Astrocyte (in vitro differentiated cells and primary cell): ENCODE results near the gene HEMK1. TPM values are rescaled to one million over a fixed set of nuclear protein-coding genes. Genes with fewer than 3 reads are reported as not detected.

Experiments
- DNase-seq: peaks from one replicate; pipeline ENCODE4 v3.0.0-alpha.2; 2010; ENCODE audit warnings: low read depth
- FAIRE-seq: peaks from 2 replicates; lab custom pipeline; 2011; peaks lifted over from hg19 to GRCh38; lab: Jason Lieb, UNC
- H2AFZ ChIP-seq: 2 replicates; pipeline ENCODE4 v1.6.0; 2012; ENCODE audit warnings: low read depth, low read length, inconsistent platforms
- H3K27ac ChIP-seq: 2 replicates; pipeline ENCODE4 v1.5.1; 2011; ENCODE audit warnings: low read depth, low read length, inconsistent platforms
- H3K27me3 ChIP-seq: 2 replicates; pipeline ENCODE4 v1.6.0; 2011; ENCODE audit warnings: low read length, inconsistent platforms; ENCODE audit not compliant: insufficient read depth
- H3K36me3 ChIP-seq: 2 replicates; pipeline ENCODE4 v1.5.1; 2011; ENCODE audit warnings: low read length, inconsistent platforms; ENCODE audit not compliant: insufficient read depth
- H3K4me1 ChIP-seq: 2 replicates; pipeline ENCODE4 v1.5.1; 2011; ENCODE audit warnings: low read length, inconsistent platforms; ENCODE audit not compliant: insufficient read depth
- H3K4me2 ChIP-seq: 2 replicates; pipeline ENCODE4 v1.6.0; 2012; ENCODE audit warnings: low read length, inconsistent platforms
- H3K4me3 ChIP-seq: 2 replicates; pipeline ENCODE4 v1.5.1; 2011; ENCODE audit warnings: low read depth, mild to moderate bottlenecking, low read length, inconsistent platforms; ENCODE audit not compliant: insufficient read depth
- H3K79me2 ChIP-seq: 2 replicates; pipeline ENCODE4 v1.6.0; 2012; ENCODE audit warnings: mild to moderate bottlenecking, low read length, inconsistent platforms; ENCODE audit not compliant: insufficient read depth
- H3K9ac ChIP-seq: 2 replicates; pipeline ENCODE4 v1.6.0; 2012; ENCODE audit warnings: mild to moderate bottlenecking, low read length, inconsistent platforms
- H3K9me3 ChIP-seq: 2 replicates; pipeline ENCODE4 v1.5.1; 2012; ENCODE audit warnings: low read depth, mild to moderate bottlenecking, low read length, inconsistent platforms; ENCODE audit not compliant: insufficient read depth
- H4K20me1 ChIP-seq: 2 replicates; pipeline ENCODE4 v1.6.0; 2012; ENCODE audit warnings: low read length, inconsistent platforms; ENCODE audit not compliant: insufficient read depth
- H3K27ac Mint-ChIP-seq: one replicate; pipeline ENCODE4 v1.8.0; 2021; ENCODE audit warnings: mild to moderate bottlenecking, mixed read lengths; ENCODE audit not compliant: unreplicated experiment
- H3K27me3 Mint-ChIP-seq: one replicate; pipeline ENCODE4 v1.8.0; 2021; ENCODE audit warnings: low read depth, mixed read lengths; ENCODE audit not compliant: unreplicated experiment
- H3K36me3 Mint-ChIP-seq: one replicate; pipeline ENCODE4 v1.8.0; 2021; ENCODE audit warnings: low read depth, mixed read lengths; ENCODE audit not compliant: unreplicated experiment
- H3K4me1 Mint-ChIP-seq: one replicate; pipeline ENCODE4 v1.8.0; 2021; ENCODE audit warnings: low read depth, mixed read lengths; ENCODE audit not compliant: unreplicated experiment
- H3K4me3 Mint-ChIP-seq: one replicate; pipeline ENCODE4 v1.8.0; 2021; ENCODE audit warnings: mild to moderate bottlenecking, moderate library complexity, mixed read lengths; ENCODE audit not compliant: unreplicated experiment
- H3K9me3 Mint-ChIP-seq: one replicate; pipeline ENCODE4 v1.8.0; 2021; ENCODE audit warnings: mild to moderate bottlenecking, mixed read lengths; ENCODE audit not compliant: unreplicated experiment
- EZH2 ChIP-seq: IDR thresholded peaks from 2 replicates; pipeline ENCODE4 v1.6.1; 2012; ENCODE audit warnings: mild to moderate bottlenecking, low read length, inconsistent platforms; ENCODE audit not compliant: insufficient read depth
- total RNA-seq: library from RNA; stranded (reverse); gene quantifications from 2 replicates; pipeline ENCODE4 v1.2.1, GENCODE V29; 2021
- TF ChIP-seq, protein P1 (sequence below): IDR thresholded peaks from 2 replicates; pipeline ENCODE4 v1.5.1; 2011; ENCODE audit warnings: low read depth, mild to moderate bottlenecking, inconsistent platforms, low read length, moderate library complexity; ENCODE audit not compliant: insufficient read depth

HEMK1 gene
- total RNA-seq, 1 donor from 2014 or later: 13.6 TPM

DNA sequence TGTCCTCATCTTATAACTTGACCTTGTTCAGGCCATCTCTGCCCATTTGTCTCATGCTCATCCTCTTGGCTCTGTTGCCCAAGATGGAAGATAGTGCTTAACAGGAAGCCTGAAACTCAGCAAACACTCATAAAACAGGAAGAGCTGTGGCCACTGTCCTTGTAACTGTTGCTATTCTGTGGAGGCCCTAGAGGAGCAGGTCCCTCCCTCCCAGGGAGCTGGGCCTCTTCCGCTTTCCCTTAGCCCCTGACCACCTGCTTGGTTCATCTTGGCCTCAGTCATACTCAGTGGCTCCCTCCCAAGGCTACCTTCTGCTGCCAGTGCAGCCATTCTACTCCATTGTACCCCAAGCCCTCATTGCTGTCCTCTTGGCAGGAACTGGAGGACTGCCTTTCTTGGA is 51.1 kb downstream of the HEMK1 start:
- no peaks in the 10 kb centered on the region for H3K9me3 ChIP-seq
- H3K36me3 ChIP-seq: no peaks in the 10 kb centered on the region
- Mint-ChIP-seq H3K9me3 (no peaks in the 10 kb centered on the region), H3K27ac (no peak overlapping the region), H3K36me3 (peaks cover 15% of the 10 kb centered on the region), H3K4me1 (peaks cover 17% of the 10 kb centered on the region), H3K4me3 (no peak overlapping the region), H3K27me3 (peaks cover 9% of the 10 kb centered on the region)
- FAIRE-seq: no peak
- peaks cover 5% of the 10 kb centered on the region for H3K79me2 ChIP-seq
- no peaks in the 10 kb centered on the region for H3K27me3 ChIP-seq
- peaks cover 28% of the 10 kb centered on the region for H3K4me1 ChIP-seq
- no peak overlapping the region for H3K4me2 ChIP-seq
- TF ChIP-seq, protein P1, sequence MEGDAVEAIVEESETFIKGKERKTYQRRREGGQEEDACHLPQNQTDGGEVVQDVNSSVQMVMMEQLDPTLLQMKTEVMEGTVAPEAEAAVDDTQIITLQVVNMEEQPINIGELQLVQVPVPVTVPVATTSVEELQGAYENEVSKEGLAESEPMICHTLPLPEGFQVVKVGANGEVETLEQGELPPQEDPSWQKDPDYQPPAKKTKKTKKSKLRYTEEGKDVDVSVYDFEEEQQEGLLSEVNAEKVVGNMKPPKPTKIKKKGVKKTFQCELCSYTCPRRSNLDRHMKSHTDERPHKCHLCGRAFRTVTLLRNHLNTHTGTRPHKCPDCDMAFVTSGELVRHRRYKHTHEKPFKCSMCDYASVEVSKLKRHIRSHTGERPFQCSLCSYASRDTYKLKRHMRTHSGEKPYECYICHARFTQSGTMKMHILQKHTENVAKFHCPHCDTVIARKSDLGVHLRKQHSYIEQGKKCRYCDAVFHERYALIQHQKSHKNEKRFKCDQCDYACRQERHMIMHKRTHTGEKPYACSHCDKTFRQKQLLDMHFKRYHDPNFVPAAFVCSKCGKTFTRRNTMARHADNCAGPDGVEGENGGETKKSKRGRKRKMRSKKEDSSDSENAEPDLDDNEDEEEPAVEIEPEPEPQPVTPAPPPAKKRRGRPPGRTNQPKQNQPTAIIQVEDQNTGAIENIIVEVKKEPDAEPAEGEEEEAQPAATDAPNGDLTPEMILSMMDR: no peak
- no peak for TF ChIP-seq EZH2
- no peak for DNase-seq
- H3K9ac ChIP-seq: no peak overlapping the region
- no peak overlapping the region for H3K4me3 ChIP-seq
- peaks cover 13% of the 10 kb centered on the region for H4K20me1 ChIP-seq
- H3K27ac ChIP-seq: no peak overlapping the region
- H2AFZ ChIP-seq: no peak overlapping the region

DNA sequence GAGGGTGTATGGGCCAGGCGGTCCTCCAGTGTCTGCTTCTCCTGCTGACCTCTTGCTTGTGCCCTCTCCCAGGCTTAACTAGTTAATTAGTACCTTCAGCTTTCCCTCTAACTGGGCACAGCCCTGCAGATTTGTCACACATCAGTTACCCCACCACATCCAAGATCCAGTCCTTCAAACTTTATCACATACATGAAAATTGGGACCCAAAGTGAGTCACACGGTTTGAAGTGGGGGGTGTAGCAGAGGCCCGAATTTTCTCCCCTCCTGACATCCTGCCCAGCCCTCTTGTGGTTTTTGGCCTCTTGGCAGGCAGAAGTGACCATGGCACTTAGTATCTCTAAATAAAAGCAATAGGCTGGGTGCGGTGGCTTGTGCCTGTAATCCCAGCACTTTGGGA is 51.5 kb downstream of the HEMK1 start:
- no peak overlapping the region for H3K4me3 Mint-ChIP-seq

DNA sequence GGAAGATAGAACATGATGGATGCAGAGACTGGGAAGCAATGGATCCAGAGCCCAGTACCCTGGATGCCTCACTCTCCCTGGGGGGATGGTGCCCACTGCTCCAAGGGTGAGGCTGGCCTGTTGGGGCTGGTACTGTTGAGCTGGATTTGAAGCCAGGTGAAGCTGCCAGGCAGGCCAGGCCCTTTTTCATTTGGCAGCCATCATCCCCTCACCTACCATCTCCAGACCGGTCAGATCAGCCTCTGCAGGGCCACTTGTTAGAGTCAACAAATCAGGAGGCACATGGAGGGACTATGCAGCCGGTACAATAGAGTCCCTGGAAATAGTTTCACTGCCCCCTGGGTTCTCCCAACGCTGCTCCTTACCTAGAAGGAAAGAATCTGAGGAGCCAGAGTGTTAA is 53.6 kb downstream of the HEMK1 start:
- Histone ChIP-seq H3K4me3 (no peak overlapping the region), H3K4me1 (peaks cover 25% of the 10 kb centered on the region), H3K36me3 (no peaks in the 10 kb centered on the region), H3K27ac (no peak overlapping the region), H3K27me3 (no peaks in the 10 kb centered on the region), H2AFZ (no peak overlapping the region), H4K20me1 (peaks cover 17% of the 10 kb centered on the region), H3K79me2 (peaks cover 5% of the 10 kb centered on the region), H3K4me2 (no peak overlapping the region), H3K9ac (no peak overlapping the region), H3K9me3 (no peaks in the 10 kb centered on the region)
- Mint-ChIP-seq H3K27me3 (peaks cover 5% of the 10 kb centered on the region), H3K27ac (no peak overlapping the region), H3K36me3 (peaks cover 15% of the 10 kb centered on the region), H3K4me3 (no peak overlapping the region), H3K4me1 (peaks cover 22% of the 10 kb centered on the region), H3K9me3 (no peaks in the 10 kb centered on the region)
- TF ChIP-seq EZH2: no peak
- TF ChIP-seq, protein P1: no peak
- FAIRE-seq: no peak
- DNase-seq: no peak

More for the DNA sequence above, 51.5 kb downstream of the HEMK1 start:
- Mint-ChIP-seq H3K27ac (no peak overlapping the region), H3K36me3 (peaks cover 15% of the 10 kb centered on the region), H3K4me1 (peaks cover 17% of the 10 kb centered on the region), H3K9me3 (no peaks in the 10 kb centered on the region), H3K27me3 (peaks cover 5% of the 10 kb centered on the region)
- Histone ChIP-seq H3K79me2 (peaks cover 5% of the 10 kb centered on the region), H4K20me1 (peaks cover 13% of the 10 kb centered on the region), H3K4me2 (no peak overlapping the region), H3K4me1 (peaks cover 28% of the 10 kb centered on the region), H2AFZ (no peak overlapping the region), H3K9me3 (no peaks in the 10 kb centered on the region), H3K27ac (no peak overlapping the region), H3K9ac (no peak overlapping the region), H3K4me3 (no peak overlapping the region), H3K36me3 (no peaks in the 10 kb centered on the region), H3K27me3 (no peaks in the 10 kb centered on the region)
- TF ChIP-seq EZH2: no peak
- TF ChIP-seq, protein P1: no peak
- DNase-seq (no peak), FAIRE-seq (no peak)
